BLaER1 treated with 17β-estradiol and CSF1 and Interleukin-3, amounts not matched to agents 10 nM and 100 nM (cell line): ENCODE data around the gene NT5DC3.

Experiments used
- H3K27ac ChIP-seq, 11 experiments: shearing (Covaris generic); formaldehyde crosslinking; 2 replicates each; pipeline ENCODE4 v1.8.1; 2022
- H3K27me3 ChIP-seq, 11 experiments: shearing (Covaris generic); formaldehyde crosslinking; 2 replicates each; pipeline ENCODE4 v1.8.1; 2022
- H3K36me3 ChIP-seq, 11 experiments: shearing (Covaris generic); formaldehyde crosslinking; 2 replicates each; pipeline ENCODE4 v1.8.1; 2022
- H3K4me1 ChIP-seq, 10 experiments: shearing (Covaris generic); formaldehyde crosslinking; 2 replicates each; pipeline ENCODE4 v1.8.1; 2022
- H3K4me2 ChIP-seq, 11 experiments: shearing (Covaris generic); formaldehyde crosslinking; 2 replicates each; pipeline ENCODE4 v1.8.1; 2022
- H3K4me3 ChIP-seq, 10 experiments: shearing (Covaris generic); formaldehyde crosslinking; 2 replicates each; pipeline ENCODE4 v1.8.1; 2022
- H3K9ac ChIP-seq, 11 experiments: shearing (Covaris generic); formaldehyde crosslinking; 2 replicates each; pipeline ENCODE4 v1.8.1; 2022
- H3K9me3 ChIP-seq, 11 experiments: shearing (Covaris generic); formaldehyde crosslinking; replicated peaks in 1 of 11; 2 replicates each; pipeline ENCODE4 v1.8.1; 2022
- H4K20me1 ChIP-seq, 11 experiments: shearing (Covaris generic); formaldehyde crosslinking; 2 replicates each; pipeline ENCODE4 v1.8.1; 2022
- Cebpa-rat ChIP-seq, 11 experiments: shearing (Covaris generic); IDR thresholded peaks; 2 replicates each; pipeline ENCODE4 v1.8.1; 2022

The NT5DC3 gene

GRCh38 chr12:103840876-103841689, at the start of gene NT5DC3:
Gene NT5DC3, minus strand, starts transcription at chr12:103841234. Its CDS starts 78 bp downstream, at chr12:103841156.
- Histone ChIP-seq H3K9me3 (peaks cover 0 to 24% (median 12%) of the 10 kb centered on the region in 11 experiments; a peak in 10 of 22 replicates), H4K20me1 (peaks cover 0 to 39% (median 9%) of the 10 kb centered on the region in 11 experiments; a peak in 8 of 22 replicates), H3K27ac (peak within 1 kb of the TSS in 10 of 11 experiments; percentile 4 to 83 (median 79); a peak in 19 of 22 replicates), H3K4me2 (peak within 1 kb of the TSS; percentile 89 to 99 (median 95)), H3K4me1 (peaks cover 11 to 21% (median 19%) of the 10 kb centered on the region in 10 experiments; a peak in 19 of 20 replicates), H3K9ac (peak within 1 kb of the TSS; percentile 70 to 91 (median 83)), H3K36me3 (peaks cover 0 to 17% (median 11%) of the 10 kb centered on the region in 11 experiments; a peak in 7 of 22 replicates), H3K27me3 (no peaks in the 10 kb centered on the region), H3K4me3 (peak within 1 kb of the TSS; percentile 70 to 96 (median 90))
- TF ChIP-seq Cebpa-rat (IDR thresholded peaks at IDR 0.05): no peak

- no peak for TF ChIP-seq Cebpa-rat (IDR thresholded peaks at IDR 0.05)
- Histone ChIP-seq H3K4me1 (peaks cover 19 to 23% (median 21%) of the 10 kb centered on the region in 10 experiments), H3K27me3 (no peaks in the 10 kb centered on the region), H3K4me2 (no peak overlapping the region), H3K27ac (no peak overlapping the region), H3K36me3 (no peaks in the 10 kb centered on the region), H3K9ac (no peak overlapping the region), H3K9me3 (no peaks in the 10 kb centered on the region), H3K4me3 (no peak overlapping the region), H4K20me1 (no peaks in the 10 kb centered on the region)
These were observed 46.7 kb upstream of the NT5DC3 start for GRCh38 chr12:103887738-103888137.

- Histone ChIP-seq H4K20me1 (no peaks in the 10 kb centered on the region), H3K27ac (no peak overlapping the region), H3K4me1 (peaks cover 34 to 37% (median 36%) of the 10 kb centered on the region in 10 experiments), H3K27me3 (no peaks in the 10 kb centered on the region), H3K9ac (no peak overlapping the region), H3K36me3 (no peaks in the 10 kb centered on the region), H3K9me3 (no peaks in the 10 kb centered on the region), H3K4me3 (no peak overlapping the region), H3K4me2 (no peak overlapping the region)
- TF ChIP-seq Cebpa-rat (IDR thresholded peaks at IDR 0.05): no peak
These were observed 45.3 kb upstream of the NT5DC3 start for GRCh38 chr12:103886195-103886797.

GRCh38 chr12:103884316-103884715, 43.3 kb upstream of the NT5DC3 start:
- H3K36me3 ChIP-seq: no peaks in the 10 kb centered on the region
- H3K9ac ChIP-seq: peak overlapping the region in 5 of 11 experiments; percentile 18 to 61 (median 23); a peak in 5 of 22 replicates
- H3K4me1 ChIP-seq: peaks cover 47 to 57% (median 55%) of the 10 kb centered on the region in 10 experiments
- TF ChIP-seq Cebpa-rat (IDR thresholded peaks at IDR 0.05): no peak
- H3K27ac ChIP-seq: peak overlapping the region in 3 of 11 experiments; percentile 30 to 42 (median 33); a peak in 4 of 22 replicates
- H3K4me3 ChIP-seq: no peak overlapping the region
- no peaks in the 10 kb centered on the region for H4K20me1 ChIP-seq
- H3K27me3 ChIP-seq: no peaks in the 10 kb centered on the region
- peak overlapping the region; percentile 48 to 95 (median 78); a peak in 19 of 22 replicates for H3K4me2 ChIP-seq
- H3K9me3 ChIP-seq: no peaks in the 10 kb centered on the region

- peak overlapping the region in 5 of 11 experiments; percentile 18 to 61 (median 23); a peak in 6 of 22 replicates for H3K9ac ChIP-seq
- no peaks in the 10 kb centered on the region for H4K20me1 ChIP-seq
- no peak for TF ChIP-seq Cebpa-rat (IDR thresholded peaks at IDR 0.05)
- no peaks in the 10 kb centered on the region for H3K36me3 ChIP-seq
- H3K27me3 ChIP-seq: no peaks in the 10 kb centered on the region
- H3K9me3 ChIP-seq: no peaks in the 10 kb centered on the region
- peaks cover 47 to 61% (median 59%) of the 10 kb centered on the region in 10 experiments for H3K4me1 ChIP-seq
- peak overlapping the region; percentile 48 to 95 (median 78) for H3K4me2 ChIP-seq
- H3K4me3 ChIP-seq: no peak overlapping the region
- H3K27ac ChIP-seq: peak overlapping the region in 3 of 11 experiments; percentile 30 to 42 (median 33); a peak in 4 of 22 replicates
These were observed 42.9 kb upstream of the NT5DC3 start for GRCh38 chr12:103883908-103884307.

- Histone ChIP-seq H3K4me3 (no peak overlapping the region), H3K36me3 (no peaks in the 10 kb centered on the region), H3K4me2 (peak overlapping the region; percentile 48 to 95 (median 78)), H3K27ac (peak overlapping the region in 4 of 11 experiments; percentile 2 to 42 (median 31); a peak in 2 of 22 replicates), H3K27me3 (no peaks in the 10 kb centered on the region), H3K9ac (peak overlapping the region in 2 of 11 experiments; percentile 23 to 61; a peak in 4 of 22 replicates), H3K4me1 (peaks cover 47 to 69% (median 67%) of the 10 kb centered on the region in 10 experiments), H3K9me3 (no peaks in the 10 kb centered on the region), H4K20me1 (no peaks in the 10 kb centered on the region)
- no peak for TF ChIP-seq Cebpa-rat (IDR thresholded peaks at IDR 0.05)
These were observed 42.0 kb upstream of the NT5DC3 start for GRCh38 chr12:103882861-103883596.

- H3K9me3 ChIP-seq: peaks cover 0 to 10% (median 5%) of the 10 kb centered on the region in 11 experiments; a peak in 5 of 22 replicates
- peak overlapping the region in 3 of 10 experiments; percentile 2 to 26 (median 11); a peak in 4 of 20 replicates for H3K4me3 ChIP-seq
- peak overlapping the region in 8 of 11 experiments; percentile 10 to 62 (median 52); a peak in 15 of 22 replicates for H3K27ac ChIP-seq
- no peaks in the 10 kb centered on the region for H3K27me3 ChIP-seq
- no peaks in the 10 kb centered on the region for H4K20me1 ChIP-seq
- peak overlapping the region; percentile 31 to 95 (median 75) for H3K4me2 ChIP-seq
- peak overlapping the region in 7 of 11 experiments; percentile 5 to 50 (median 41); a peak in 8 of 22 replicates for H3K9ac ChIP-seq
- no peak for TF ChIP-seq Cebpa-rat (IDR thresholded peaks at IDR 0.05)
- H3K36me3 ChIP-seq: no peaks in the 10 kb centered on the region
- H3K4me1 ChIP-seq: peaks cover 47 to 72% (median 68%) of the 10 kb centered on the region in 10 experiments
These were observed 40.2 kb upstream of the NT5DC3 start for GRCh38 chr12:103881261-103881660.
